WTC11 (cell line): ENCODE measurements around the gene MKLN1. TPM values are rescaled to one million over a fixed set of nuclear protein-coding genes. Genes with fewer than 3 reads are reported as not detected.
A peak's percentile ranks its signal among the peaks of the same experiment; 100 is the strongest.

Experiments used
- ATAC-seq: fragments of 200-7000 bp; cut with Tn5 transposase; 2 replicates; pipeline ENCODE4 v1.10.0; 2021; ENCODE audit warnings: mild to moderate bottlenecking, moderate library complexity
- CTCF ChIA-PET: fragments of 300-600 bp; sonication (Branson Sonifier 250); formaldehyde crosslinking; loops from one replicate; lab custom pipeline; 2021; ENCODE audit warnings: antibody characterized with exemption; lab: Charles Lee
- POLR2A ChIA-PET: fragments of 350-600 bp; sonication (Branson Sonifier 250); formaldehyde crosslinking; loops from one replicate; lab custom pipeline; 2021; ENCODE audit warnings: antibody characterized with exemption; lab: Charles Lee
- DNase-seq: peaks from one replicate; pipeline ENCODE4 v3.0.0; 2021; ENCODE audit warnings: low spot score
- H3K27ac Mint-ChIP-seq: 2 replicates; pipeline ENCODE4 v1.8.0; 2021; ENCODE audit warnings: mixed read lengths
- H3K27me3 Mint-ChIP-seq: 2 replicates; pipeline ENCODE4 v1.8.0; 2021; ENCODE audit warnings: low read depth, mild to moderate bottlenecking, moderate library complexity, mixed read lengths
- H3K36me3 Mint-ChIP-seq: 2 replicates; pipeline ENCODE4 v1.8.0; 2021; ENCODE audit warnings: mixed read lengths
- H3K4me1 Mint-ChIP-seq: 2 replicates; pipeline ENCODE4 v1.8.0; 2022; ENCODE audit warnings: mixed read lengths
- H3K4me3 Mint-ChIP-seq: 2 replicates; pipeline ENCODE4 v1.8.0; 2021; ENCODE audit warnings: mild to moderate bottlenecking, moderate library complexity, mixed read lengths
- H3K9me3 Mint-ChIP-seq: 2 replicates; pipeline ENCODE4 v1.8.0; 2021; ENCODE audit warnings: mixed read lengths
- CREM ChIP-seq: sonication (generic); formaldehyde crosslinking; IDR thresholded peaks from 2 replicates; pipeline ENCODE4 v1.8.1; 2022; ENCODE audit warnings: mild to moderate bottlenecking, missing genetic modification reagents, moderate library complexity
- EMX1 ChIP-seq: fragments of 250-450 bp; sonication (Bioruptor Pico); IDR thresholded peaks from 2 replicates; pipeline ENCODE4 v1.8.0; 2021; ENCODE audit warnings: mild to moderate bottlenecking
- ESRRA ChIP-seq: sonication (generic); formaldehyde crosslinking; IDR thresholded peaks from 2 replicates; pipeline ENCODE4 v1.8.1; 2022; ENCODE audit warnings: mild to moderate bottlenecking, missing genetic modification reagents, borderline replicate concordance
- HMGA2 ChIP-seq: fragments of 250-450 bp; sonication (Bioruptor Pico); IDR thresholded peaks from 2 replicates; pipeline ENCODE4 v1.4.0; 2021; ENCODE audit warnings: mild to moderate bottlenecking, moderate library complexity
- MYBL2 ChIP-seq: sonication (generic); formaldehyde crosslinking; IDR thresholded peaks from 2 replicates; pipeline ENCODE4 v1.8.1; 2023; ENCODE audit warnings: mild to moderate bottlenecking, moderate library complexity, missing genetic modification reagents
- NFYB ChIP-seq: sonication (generic); formaldehyde crosslinking; conservative IDR thresholded peaks from 2 replicates; pipeline ENCODE4 v1.8.0; 2022; ENCODE audit warnings: low read depth, missing genetic modification reagents
- NR1H2 ChIP-seq: sonication (generic); formaldehyde crosslinking; IDR thresholded peaks from 2 replicates; pipeline ENCODE4 v1.9.0; 2021; ENCODE audit warnings: mild to moderate bottlenecking, moderate library complexity, missing genetic modification reagents
- ZNF232 ChIP-seq: sonication (generic); formaldehyde crosslinking; IDR thresholded peaks from 2 replicates; pipeline ENCODE4 v1.8.0; 2022; ENCODE audit warnings: mild to moderate bottlenecking, missing genetic modification reagents
- ZNF263 ChIP-seq: sonication (generic); formaldehyde crosslinking; IDR thresholded peaks from 2 replicates; pipeline ENCODE4 v1.8.1; 2022; ENCODE audit warnings: low read depth, mild to moderate bottlenecking, moderate library complexity, missing genetic modification reagents
- ZNF396 ChIP-seq: fragments of 250-450 bp; sonication (Bioruptor Pico); IDR thresholded peaks from 2 replicates; pipeline ENCODE4 v1.8.0; 2021; ENCODE audit warnings: mild to moderate bottlenecking, moderate library complexity, borderline replicate concordance
- total RNA-seq: library from RNA; stranded (reverse); gene quantifications from 3 replicates; pipeline ENCODE4 v1.2.3, GENCODE V29; 2021
- TF ChIP-seq, protein P1 (sequence below): sonication (generic); formaldehyde crosslinking; IDR thresholded peaks from 2 replicates; pipeline ENCODE4 v1.8.1; 2023; ENCODE audit warnings: mild to moderate bottlenecking, missing genetic modification reagents, moderate library complexity
- TF ChIP-seq, protein P2 (sequence below): fragments of 250-450 bp; sonication (Bioruptor Pico); IDR thresholded peaks from 2 replicates; pipeline ENCODE4 v1.9.0; 2021; ENCODE audit warnings: moderate library complexity, mild to moderate bottlenecking, inconsistent platforms, borderline replicate concordance
- TF ChIP-seq, protein P3 (sequence below): sonication (generic); formaldehyde crosslinking; IDR thresholded peaks from 2 replicates; pipeline ENCODE4 v1.8.1; 2022; ENCODE audit warnings: low read depth, mild to moderate bottlenecking, moderate library complexity, missing genetic modification reagents, borderline replicate concordance
- TF ChIP-seq, protein P4 (sequence below): sonication (generic); formaldehyde crosslinking; IDR thresholded peaks from 2 replicates; pipeline ENCODE4 v1.8.1; 2022; ENCODE audit warnings: mild to moderate bottlenecking, moderate library complexity, missing genetic modification reagents
- TF ChIP-seq, protein P5 (sequence below): sonication (generic); formaldehyde crosslinking; IDR thresholded peaks from 2 replicates; pipeline ENCODE4 v1.8.0; 2023; ENCODE audit warnings: missing genetic modification reagents, mild to moderate bottlenecking, borderline replicate concordance
- TF ChIP-seq, protein P6 (sequence below): sonication (generic); formaldehyde crosslinking; IDR thresholded peaks from 2 replicates; pipeline ENCODE4 v1.8.1; 2023; ENCODE audit warnings: mild to moderate bottlenecking, moderate library complexity, missing genetic modification reagents
- TF ChIP-seq, protein P7 (sequence below): sonication (generic); formaldehyde crosslinking; IDR thresholded peaks from 2 replicates; pipeline ENCODE4 v1.8.0; 2022; ENCODE audit warnings: mild to moderate bottlenecking, missing genetic modification reagents

Gene MKLN1
- total RNA-seq, 1 experiment from 2014 or later, result 37.6 TPM

DNA sequence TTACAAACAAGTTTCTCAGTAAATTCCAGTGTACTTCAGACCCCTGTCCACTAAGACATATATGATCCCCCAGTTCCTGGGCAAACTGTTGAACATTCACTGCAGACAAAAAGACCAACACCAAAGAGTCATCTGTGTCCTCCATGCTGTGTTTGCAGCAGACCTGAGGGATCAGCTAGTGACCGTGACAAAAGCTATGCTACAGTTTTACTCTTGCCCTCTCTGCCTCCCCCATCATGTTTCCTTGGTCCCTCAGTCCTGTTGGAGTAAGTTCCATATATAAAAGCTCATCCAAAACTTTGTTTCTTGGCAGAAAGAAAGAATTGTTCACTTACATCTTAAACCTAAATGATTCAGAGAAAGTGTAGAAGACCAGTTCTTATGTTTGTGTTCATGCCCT is 172.7 kb downstream of the MKLN1 start:
- Mint-ChIP-seq H3K4me1 (peaks cover 8% of the 10 kb centered on the region; the same call in 1 of the 2 replicates), H3K9me3 (no peaks in the 10 kb centered on the region), H3K4me3 (no peak overlapping the region), H3K36me3 (peaks cover 67% of the 10 kb centered on the region), H3K27ac (peak overlapping the region; percentile 29), H3K27me3 (no peaks in the 10 kb centered on the region)
- DNase-seq (no peak), ATAC-seq (no peak)
- ChIA-PET CTCF (interaction anchor here (0.9 to 2.2 kb wide), 3 partner anchors 46 to 603 kb away, joined by 3 to 9 read pairs (median 5); no protein-coding TSS in a partner anchor), POLR2A (interaction anchor here (0.9 kb wide), 1 partner anchor 276 kb away, joined by 5 read pairs; no protein-coding TSS in a partner anchor)
- TF ChIP-seq ZNF263 (CRISPR knock-in tag) (no peak), ESRRA (CRISPR knock-in tag) (no peak), ZNF396 (CRISPR knock-in tag) (no peak), CREM (no peak), MYBL2 (CRISPR knock-in tag) (no peak), ZNF232 (CRISPR knock-in tag) (no peak), NR1H2 (CRISPR knock-in tag) (no peak), EMX1 (CRISPR knock-in tag) (no peak), NFYB (no peak), HMGA2 (CRISPR knock-in tag) (no peak)
- TF ChIP-seq, protein P1, sequence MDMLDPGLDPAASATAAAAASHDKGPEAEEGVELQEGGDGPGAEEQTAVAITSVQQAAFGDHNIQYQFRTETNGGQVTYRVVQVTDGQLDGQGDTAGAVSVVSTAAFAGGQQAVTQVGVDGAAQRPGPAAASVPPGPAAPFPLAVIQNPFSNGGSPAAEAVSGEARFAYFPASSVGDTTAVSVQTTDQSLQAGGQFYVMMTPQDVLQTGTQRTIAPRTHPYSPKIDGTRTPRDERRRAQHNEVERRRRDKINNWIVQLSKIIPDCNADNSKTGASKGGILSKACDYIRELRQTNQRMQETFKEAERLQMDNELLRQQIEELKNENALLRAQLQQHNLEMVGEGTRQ (CRISPR knock-in tag), result no peak
- TF ChIP-seq, protein P2, sequence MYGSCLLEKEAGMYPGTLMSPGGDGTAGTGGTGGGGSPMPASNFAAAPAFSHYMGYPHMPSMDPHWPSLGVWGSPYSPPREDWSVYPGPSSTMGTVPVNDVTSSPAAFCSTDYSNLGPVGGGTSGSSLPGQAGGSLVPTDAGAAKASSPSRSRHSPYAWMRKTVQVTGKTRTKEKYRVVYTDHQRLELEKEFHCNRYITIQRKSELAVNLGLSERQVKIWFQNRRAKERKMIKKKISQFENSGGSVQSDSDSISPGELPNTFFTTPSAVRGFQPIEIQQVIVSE, result no peak
- TF ChIP-seq, protein P3, sequence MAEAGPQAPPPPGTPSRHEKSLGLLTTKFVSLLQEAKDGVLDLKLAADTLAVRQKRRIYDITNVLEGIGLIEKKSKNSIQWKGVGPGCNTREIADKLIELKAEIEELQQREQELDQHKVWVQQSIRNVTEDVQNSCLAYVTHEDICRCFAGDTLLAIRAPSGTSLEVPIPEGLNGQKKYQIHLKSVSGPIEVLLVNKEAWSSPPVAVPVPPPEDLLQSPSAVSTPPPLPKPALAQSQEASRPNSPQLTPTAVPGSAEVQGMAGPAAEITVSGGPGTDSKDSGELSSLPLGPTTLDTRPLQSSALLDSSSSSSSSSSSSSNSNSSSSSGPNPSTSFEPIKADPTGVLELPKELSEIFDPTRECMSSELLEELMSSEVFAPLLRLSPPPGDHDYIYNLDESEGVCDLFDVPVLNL (CRISPR knock-in tag), result no peak
- TF ChIP-seq, protein P4, sequence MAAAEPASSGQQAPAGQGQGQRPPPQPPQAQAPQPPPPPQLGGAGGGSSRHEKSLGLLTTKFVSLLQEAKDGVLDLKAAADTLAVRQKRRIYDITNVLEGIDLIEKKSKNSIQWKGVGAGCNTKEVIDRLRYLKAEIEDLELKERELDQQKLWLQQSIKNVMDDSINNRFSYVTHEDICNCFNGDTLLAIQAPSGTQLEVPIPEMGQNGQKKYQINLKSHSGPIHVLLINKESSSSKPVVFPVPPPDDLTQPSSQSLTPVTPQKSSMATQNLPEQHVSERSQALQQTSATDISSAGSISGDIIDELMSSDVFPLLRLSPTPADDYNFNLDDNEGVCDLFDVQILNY (CRISPR knock-in tag), result no peak
- TF ChIP-seq, protein P5, sequence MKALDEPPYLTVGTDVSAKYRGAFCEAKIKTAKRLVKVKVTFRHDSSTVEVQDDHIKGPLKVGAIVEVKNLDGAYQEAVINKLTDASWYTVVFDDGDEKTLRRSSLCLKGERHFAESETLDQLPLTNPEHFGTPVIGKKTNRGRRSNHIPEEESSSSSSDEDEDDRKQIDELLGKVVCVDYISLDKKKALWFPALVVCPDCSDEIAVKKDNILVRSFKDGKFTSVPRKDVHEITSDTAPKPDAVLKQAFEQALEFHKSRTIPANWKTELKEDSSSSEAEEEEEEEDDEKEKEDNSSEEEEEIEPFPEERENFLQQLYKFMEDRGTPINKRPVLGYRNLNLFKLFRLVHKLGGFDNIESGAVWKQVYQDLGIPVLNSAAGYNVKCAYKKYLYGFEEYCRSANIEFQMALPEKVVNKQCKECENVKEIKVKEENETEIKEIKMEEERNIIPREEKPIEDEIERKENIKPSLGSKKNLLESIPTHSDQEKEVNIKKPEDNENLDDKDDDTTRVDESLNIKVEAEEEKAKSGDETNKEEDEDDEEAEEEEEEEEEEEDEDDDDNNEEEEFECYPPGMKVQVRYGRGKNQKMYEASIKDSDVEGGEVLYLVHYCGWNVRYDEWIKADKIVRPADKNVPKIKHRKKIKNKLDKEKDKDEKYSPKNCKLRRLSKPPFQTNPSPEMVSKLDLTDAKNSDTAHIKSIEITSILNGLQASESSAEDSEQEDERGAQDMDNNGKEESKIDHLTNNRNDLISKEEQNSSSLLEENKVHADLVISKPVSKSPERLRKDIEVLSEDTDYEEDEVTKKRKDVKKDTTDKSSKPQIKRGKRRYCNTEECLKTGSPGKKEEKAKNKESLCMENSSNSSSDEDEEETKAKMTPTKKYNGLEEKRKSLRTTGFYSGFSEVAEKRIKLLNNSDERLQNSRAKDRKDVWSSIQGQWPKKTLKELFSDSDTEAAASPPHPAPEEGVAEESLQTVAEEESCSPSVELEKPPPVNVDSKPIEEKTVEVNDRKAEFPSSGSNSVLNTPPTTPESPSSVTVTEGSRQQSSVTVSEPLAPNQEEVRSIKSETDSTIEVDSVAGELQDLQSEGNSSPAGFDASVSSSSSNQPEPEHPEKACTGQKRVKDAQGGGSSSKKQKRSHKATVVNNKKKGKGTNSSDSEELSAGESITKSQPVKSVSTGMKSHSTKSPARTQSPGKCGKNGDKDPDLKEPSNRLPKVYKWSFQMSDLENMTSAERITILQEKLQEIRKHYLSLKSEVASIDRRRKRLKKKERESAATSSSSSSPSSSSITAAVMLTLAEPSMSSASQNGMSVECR, result no peak
- TF ChIP-seq, protein P6, sequence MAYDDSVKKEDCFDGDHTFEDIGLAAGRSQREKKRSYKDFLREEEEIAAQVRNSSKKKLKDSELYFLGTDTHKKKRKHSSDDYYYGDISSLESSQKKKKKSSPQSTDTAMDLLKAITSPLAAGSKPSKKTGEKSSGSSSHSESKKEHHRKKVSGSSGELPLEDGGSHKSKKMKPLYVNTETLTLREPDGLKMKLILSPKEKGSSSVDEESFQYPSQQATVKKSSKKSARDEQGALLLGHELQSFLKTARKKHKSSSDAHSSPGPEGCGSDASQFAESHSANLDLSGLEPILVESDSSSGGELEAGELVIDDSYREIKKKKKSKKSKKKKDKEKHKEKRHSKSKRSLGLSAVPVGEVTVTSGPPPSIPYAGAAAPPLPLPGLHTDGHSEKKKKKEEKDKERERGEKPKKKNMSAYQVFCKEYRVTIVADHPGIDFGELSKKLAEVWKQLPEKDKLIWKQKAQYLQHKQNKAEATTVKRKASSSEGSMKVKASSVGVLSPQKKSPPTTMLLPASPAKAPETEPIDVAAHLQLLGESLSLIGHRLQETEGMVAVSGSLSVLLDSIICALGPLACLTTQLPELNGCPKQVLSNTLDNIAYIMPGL (CRISPR knock-in tag), result no peak
- TF ChIP-seq, protein P7, sequence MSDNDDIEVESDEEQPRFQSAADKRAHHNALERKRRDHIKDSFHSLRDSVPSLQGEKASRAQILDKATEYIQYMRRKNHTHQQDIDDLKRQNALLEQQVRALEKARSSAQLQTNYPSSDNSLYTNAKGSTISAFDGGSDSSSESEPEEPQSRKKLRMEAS (CRISPR knock-in tag), result no peak
